ENCODE results near the gene MYH10. TPM values are rescaled to one million over a fixed set of nuclear protein-coding genes. Genes with fewer than 3 reads are reported as not detected.
A peak's percentile ranks its signal among the peaks of the same experiment; 100 is the strongest.

MYH10 gene
- total RNA-seq = 10 to 100 TPM in 1 of 2 experiments, 1 to 10 TPM in 1; 8.3 to 10.3 TPM

DNA sequence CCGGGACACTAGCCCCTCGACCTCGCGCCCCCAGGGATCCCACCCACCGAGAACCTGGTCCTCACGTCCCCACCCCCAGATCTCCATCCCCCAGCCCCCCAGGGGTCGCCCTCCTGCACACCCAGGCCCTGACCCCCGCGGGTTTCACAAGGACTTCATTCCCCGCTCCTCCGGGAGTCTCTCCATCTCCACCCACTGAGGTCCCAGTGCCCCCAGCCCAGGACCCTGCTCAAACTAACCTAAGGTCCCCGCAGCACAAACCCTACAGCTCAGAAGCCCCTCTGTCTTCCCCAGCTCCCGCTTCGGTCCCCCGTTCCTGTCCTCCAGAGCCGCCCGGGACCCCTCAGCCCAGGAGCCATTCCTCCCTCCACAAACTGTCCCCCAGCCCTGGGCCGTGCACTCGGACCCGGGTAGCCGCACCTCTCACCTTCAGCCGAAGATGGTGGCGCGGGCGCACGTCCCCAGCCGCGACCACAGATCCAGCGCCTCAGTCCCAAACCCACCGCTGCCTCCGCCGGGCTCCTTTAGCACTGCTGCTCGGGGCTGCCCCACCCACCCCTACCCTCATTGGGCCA, at the start of gene MYH10:
Gene MYH10, minus strand, starts transcription at position 499 of the 575 bp plus-strand sequence. CDS start 7,479 bp downstream, outside the sequence.
- Mint-ChIP-seq H3K27ac (peak within 1 kb of the TSS; percentile 73), H3K36me3 (ENCODE audit: low read depth) (no peaks in the 10 kb centered on the region), H3K4me1 (peaks cover 11% of the 10 kb centered on the region), H3K4me3 (peak within 1 kb of the TSS; percentile 87), H3K27me3 (peaks cover 56% of the 10 kb centered on the region), H3K9me3 (no peaks in the 10 kb centered on the region)
- ChIA-PET CTCF (interaction anchor here (0.5 to 1.3 kb wide), 2 partner anchors 49 to 117 kb away, joined by 3 read pairs; no protein-coding TSS in a partner anchor), POLR2A (no interaction called here)
- DNase-seq = no peak

DNA sequence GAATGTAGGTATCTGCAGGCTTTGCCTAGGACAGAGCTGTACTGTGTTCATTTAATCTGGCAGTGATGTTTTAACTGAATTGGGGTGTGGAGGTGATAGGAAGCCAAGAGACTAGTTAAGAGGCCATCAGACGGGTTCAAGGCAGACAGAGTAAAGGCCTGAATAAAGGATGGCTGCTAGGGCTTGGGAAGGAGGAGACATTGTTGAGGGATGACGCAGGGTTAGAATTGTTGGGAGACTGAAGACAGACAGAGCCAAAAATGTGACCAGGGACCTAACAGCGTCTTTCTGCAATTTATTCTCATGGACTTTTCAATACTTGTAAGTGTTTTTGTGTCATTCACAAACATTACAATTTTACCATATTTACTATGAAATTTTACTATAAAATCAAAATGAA, 48.6 kb upstream of the MYH10 start:
- ChIA-PET CTCF (interaction anchor here (0.5 kb wide), 1 partner anchor 264 kb away, joined by 3 read pairs; no protein-coding TSS in a partner anchor), POLR2A (no interaction called here)
- H3K36me3 Mint-ChIP-seq (ENCODE audit: low read depth) = no peaks in the 10 kb centered on the region
- no peaks in the 10 kb centered on the region for H3K4me1 Mint-ChIP-seq
- H3K27ac Mint-ChIP-seq = no peak overlapping the region
- DNase-seq = no peak
- H3K9me3 Mint-ChIP-seq = no peaks in the 10 kb centered on the region
- H3K4me3 Mint-ChIP-seq = no peak overlapping the region
- H3K27me3 Mint-ChIP-seq = peaks cover 16% of the 10 kb centered on the region

DNA sequence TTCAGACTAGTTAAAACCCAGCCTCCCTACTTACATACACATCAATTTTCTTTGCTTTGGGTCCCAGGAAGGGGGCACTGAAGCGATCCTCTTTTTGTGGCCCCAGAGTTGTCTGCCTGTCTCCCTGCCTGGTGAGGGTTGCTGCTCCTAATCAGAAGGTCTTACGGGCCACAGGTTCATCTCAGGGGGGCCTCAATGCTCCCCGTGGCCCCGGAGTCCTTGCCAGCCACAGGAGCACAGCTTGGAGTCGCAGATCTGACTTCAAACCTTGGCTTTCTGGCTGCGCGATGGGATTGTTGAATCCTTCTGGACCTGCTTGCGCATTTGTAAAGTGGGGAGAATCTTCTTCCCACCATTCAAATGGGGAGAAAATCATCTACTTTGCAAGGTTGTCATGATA, 44.8 kb upstream of the MYH10 start:
- Mint-ChIP-seq H3K36me3 (ENCODE audit: low read depth) (no peaks in the 10 kb centered on the region), H3K4me3 (no peak overlapping the region), H3K4me1 (no peaks in the 10 kb centered on the region), H3K27ac (no peak overlapping the region), H3K27me3 (peaks cover 16% of the 10 kb centered on the region), H3K9me3 (no peaks in the 10 kb centered on the region)
- CTCF ChIA-PET = interaction anchor here (1.5 kb wide), 1 partner anchor 71 kb away, joined by 3 read pairs; no protein-coding TSS in a partner anchor
- POLR2A ChIA-PET = no interaction called here
- DNase-seq = no peak

DNA sequence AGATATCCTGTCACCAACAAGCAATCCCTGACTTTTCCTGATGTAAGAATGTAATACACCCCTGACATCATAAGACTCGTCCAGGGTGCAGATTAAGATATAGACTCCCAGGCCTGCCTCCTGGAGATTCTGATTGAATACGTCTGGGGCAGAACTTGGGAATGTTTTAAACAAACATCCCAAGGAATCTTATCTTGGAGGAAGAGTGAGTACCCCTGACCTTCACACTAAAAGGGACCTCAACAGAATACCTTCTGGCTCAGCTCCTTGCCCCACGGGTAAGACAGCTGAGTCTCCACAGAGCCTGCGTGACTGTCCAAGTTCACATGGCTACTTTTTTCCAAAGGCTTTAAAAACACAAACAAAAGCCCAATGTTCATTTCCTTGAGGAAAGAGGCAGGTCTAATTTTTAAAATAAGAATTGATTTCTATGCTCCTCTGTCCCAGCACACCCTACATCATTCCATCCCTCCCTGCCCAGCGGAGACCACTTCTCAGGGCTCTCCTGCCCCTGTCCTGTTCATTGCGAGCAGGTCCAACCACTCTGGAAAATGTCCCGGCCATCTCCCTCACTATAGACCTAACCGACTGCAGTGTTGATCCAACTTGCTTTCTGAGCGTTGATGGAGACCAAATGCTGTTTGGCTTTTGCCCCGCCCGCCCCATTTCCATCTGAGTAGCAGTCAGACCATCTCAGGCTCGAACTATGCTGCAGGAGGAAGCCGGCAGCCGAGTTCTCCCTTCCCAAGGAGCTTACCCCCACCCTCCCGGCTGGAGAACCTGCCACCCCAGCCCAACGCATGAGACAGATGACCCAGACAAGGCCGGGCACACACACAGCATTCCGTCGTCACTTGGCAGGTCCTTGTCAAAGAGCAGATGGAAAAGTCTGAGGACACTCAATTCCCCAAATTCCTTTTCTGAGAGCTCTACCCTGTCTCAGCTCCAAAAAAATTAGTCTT, 44.1 kb upstream of the MYH10 start:
- no peaks in the 10 kb centered on the region for H3K9me3 Mint-ChIP-seq
- ChIA-PET POLR2A (no interaction called here), CTCF (interaction anchor here (1.4 to 1.5 kb wide), 2 partner anchors 12 to 72 kb away, joined by 3 to 4 read pairs; no protein-coding TSS in a partner anchor)

DNA sequence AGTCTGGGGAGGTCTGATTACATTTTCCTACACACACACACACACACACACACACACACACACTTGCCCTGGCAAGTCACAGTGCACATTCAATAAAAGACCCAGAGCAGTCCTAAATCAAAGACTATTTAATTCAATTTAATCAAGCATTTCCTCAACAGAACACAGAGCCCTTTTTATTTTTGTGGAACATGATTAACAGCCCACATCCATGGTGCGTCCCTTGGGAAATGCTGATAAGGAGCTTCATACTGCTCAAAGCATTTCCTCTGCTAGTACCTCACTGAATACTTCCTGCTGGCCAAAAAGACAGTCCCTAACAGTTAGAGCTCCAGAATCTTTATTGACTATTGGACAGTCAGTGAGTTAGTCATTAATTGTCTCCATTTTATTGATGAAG, 43.1 kb upstream of the MYH10 start:
- H3K9me3 Mint-ChIP-seq = no peaks in the 10 kb centered on the region
- H3K36me3 Mint-ChIP-seq (ENCODE audit: low read depth) = no peaks in the 10 kb centered on the region
- H3K4me1 Mint-ChIP-seq = no peaks in the 10 kb centered on the region
- ChIA-PET POLR2A (interaction anchor here (0.7 kb wide), 1 partner anchor 203 kb away, joined by 4 read pairs; no protein-coding TSS in a partner anchor), CTCF (interaction anchor here (1.4 kb wide), 1 partner anchor 11 kb away, joined by 4 read pairs; no protein-coding TSS in a partner anchor)
- H3K4me3 Mint-ChIP-seq = no peak overlapping the region
- no peak for DNase-seq
- peaks cover 10% of the 10 kb centered on the region for H3K27me3 Mint-ChIP-seq
- H3K27ac Mint-ChIP-seq = no peak overlapping the region

More for the DNA sequence above, 44.1 kb upstream of the MYH10 start:
- no peak overlapping the region for H3K4me3 Mint-ChIP-seq
- no peaks in the 10 kb centered on the region for H3K36me3 Mint-ChIP-seq (ENCODE audit: low read depth)
- H3K27me3 Mint-ChIP-seq = peaks cover 16% of the 10 kb centered on the region
- no peaks in the 10 kb centered on the region for H3K4me1 Mint-ChIP-seq
- H3K27ac Mint-ChIP-seq = no peak overlapping the region
- no peak for DNase-seq

DNA sequence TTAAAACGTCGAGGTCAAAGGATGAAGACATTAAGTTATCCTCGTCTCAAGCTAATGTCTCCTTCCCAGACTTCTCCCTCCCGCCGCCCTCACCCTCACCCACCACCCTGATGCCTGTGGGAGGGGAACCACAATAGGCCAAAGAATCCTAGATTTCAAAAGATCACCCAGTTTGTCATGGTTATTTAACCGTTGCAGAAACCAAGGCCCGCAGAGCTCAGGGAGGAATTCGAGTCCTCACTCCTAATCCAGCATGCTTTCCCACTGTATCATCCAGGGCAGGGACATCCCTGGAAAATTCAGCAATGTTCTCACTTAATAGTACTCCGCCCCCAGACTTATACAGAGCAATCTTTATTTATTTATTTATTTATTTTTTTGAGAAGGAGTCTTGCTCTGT, 41.8 kb upstream of the MYH10 start:
- H3K4me3 Mint-ChIP-seq = no peak overlapping the region
- POLR2A ChIA-PET = no interaction called here
- H3K27me3 Mint-ChIP-seq = peaks cover 7% of the 10 kb centered on the region
- no peaks in the 10 kb centered on the region for H3K9me3 Mint-ChIP-seq
- H3K4me1 Mint-ChIP-seq = no peaks in the 10 kb centered on the region
- CTCF ChIA-PET = no interaction called here
- no peak for DNase-seq
- no peaks in the 10 kb centered on the region for H3K36me3 Mint-ChIP-seq (ENCODE audit: low read depth)
- no peak overlapping the region for H3K27ac Mint-ChIP-seq

DNA sequence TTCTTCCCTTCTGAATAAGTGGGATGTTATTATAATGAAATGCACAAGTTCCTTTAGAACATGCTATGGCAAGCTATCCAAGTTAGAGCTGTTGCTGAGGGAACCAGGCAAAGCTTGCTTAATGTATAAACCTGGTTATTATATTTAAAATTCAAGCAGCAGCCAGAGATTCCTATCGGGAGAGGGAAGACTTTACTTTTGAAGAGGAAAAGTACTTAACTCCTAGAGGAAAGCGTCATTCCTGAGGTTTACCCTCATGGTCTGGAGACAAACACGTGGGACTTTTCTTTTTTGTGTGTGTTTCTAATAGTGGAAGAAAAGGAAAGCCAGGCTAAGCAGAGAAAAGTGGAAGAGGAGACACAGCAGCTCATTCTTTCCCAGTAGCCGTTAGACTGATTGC, 39.9 kb upstream of the MYH10 start:
- H3K4me3 Mint-ChIP-seq = no peak overlapping the region
- no peaks in the 10 kb centered on the region for H3K4me1 Mint-ChIP-seq
- H3K36me3 Mint-ChIP-seq (ENCODE audit: low read depth) = no peaks in the 10 kb centered on the region
- ChIA-PET POLR2A (no interaction called here), CTCF (no interaction called here)
- H3K9me3 Mint-ChIP-seq = no peaks in the 10 kb centered on the region
- H3K27ac Mint-ChIP-seq = no peak overlapping the region
- H3K27me3 Mint-ChIP-seq = peaks cover 7% of the 10 kb centered on the region
- no peak for DNase-seq

DNA sequence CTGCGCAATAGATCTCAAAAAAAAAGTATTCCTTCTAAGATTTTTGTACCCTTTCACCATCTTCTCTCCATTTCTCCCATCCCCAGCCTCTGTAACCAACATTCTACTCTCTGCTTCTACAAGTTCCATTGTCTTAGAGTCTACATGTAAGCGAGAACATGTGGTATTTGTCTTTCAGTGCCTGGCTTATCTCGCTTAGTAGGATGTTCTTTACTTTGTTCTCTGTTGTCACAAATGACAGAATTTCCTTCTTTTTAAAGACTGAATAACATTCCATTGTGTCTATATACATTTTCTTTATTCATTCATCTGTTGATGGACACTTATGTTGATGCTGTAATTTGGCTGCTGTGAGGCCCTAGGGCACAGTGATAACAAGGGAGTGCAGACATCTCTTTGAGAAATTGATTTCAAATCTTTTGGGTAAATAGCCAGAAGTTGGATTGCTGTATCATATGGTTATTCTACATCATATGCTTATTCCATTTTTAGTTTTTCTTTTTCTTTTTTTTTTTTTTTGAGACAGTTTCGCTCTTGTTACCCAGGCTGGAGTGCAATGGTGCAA, 37.7 kb upstream of the MYH10 start:
- no peak for DNase-seq
- peaks cover 5% of the 10 kb centered on the region for H3K27me3 Mint-ChIP-seq
- no peak overlapping the region for H3K4me3 Mint-ChIP-seq
- H3K4me1 Mint-ChIP-seq = no peaks in the 10 kb centered on the region
- H3K27ac Mint-ChIP-seq = no peak overlapping the region
- ChIA-PET CTCF (no interaction called here), POLR2A (no interaction called here)
- H3K36me3 Mint-ChIP-seq (ENCODE audit: low read depth) = no peaks in the 10 kb centered on the region
- no peaks in the 10 kb centered on the region for H3K9me3 Mint-ChIP-seq

DNA sequence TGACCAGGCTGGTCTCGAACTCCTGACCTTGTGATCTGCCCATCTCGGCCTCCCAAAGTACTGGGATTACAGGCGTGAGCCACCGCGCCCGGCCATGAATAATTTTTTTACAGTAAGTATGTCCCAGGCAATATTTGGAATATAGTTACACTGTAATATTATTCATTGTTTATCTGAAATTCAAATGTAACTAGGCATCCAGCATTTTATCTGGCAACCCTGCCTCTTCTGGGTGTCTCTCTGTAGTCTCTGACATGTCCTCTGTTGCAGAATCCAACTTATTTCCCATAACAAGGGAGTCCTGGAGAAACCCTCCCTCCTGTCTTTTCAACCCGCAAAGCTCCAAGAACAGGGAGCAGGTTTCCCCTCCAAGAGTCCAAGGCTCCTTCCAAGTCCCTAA, 36.9 kb upstream of the MYH10 start:
- Mint-ChIP-seq H3K4me1 (no peaks in the 10 kb centered on the region), H3K36me3 (ENCODE audit: low read depth) (no peaks in the 10 kb centered on the region), H3K4me3 (no peak overlapping the region), H3K27ac (no peak overlapping the region), H3K27me3 (peaks cover 5% of the 10 kb centered on the region), H3K9me3 (no peaks in the 10 kb centered on the region)
- DNase-seq = no peak
- ChIA-PET CTCF (interaction anchor here (0.5 kb wide), 1 partner anchor 871 kb away, joined by 3 read pairs; no protein-coding TSS in a partner anchor), POLR2A (no interaction called here)

DNA sequence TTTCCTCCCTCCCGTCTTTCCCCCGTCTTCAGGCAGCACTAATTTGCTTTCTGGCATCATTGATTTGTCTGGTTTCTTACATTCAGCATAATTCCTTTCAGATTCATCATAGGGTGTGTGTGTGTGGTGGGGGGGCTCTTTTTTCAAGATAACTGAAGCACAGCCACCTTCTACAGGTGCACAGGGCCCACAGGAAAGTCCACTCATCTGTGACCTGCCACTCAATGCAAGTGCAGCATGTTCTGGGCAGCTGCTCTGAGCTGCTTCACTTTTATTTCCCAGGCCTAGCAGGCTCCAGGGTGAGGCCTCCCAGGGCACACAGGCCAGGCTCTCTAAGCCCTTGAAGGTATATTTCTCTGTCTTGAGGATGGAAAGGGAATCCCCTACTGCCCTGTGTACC, 35.2 kb upstream of the MYH10 start:
- H3K27me3 Mint-ChIP-seq = peaks cover 9% of the 10 kb centered on the region
- no peaks in the 10 kb centered on the region for H3K36me3 Mint-ChIP-seq (ENCODE audit: low read depth)
- ChIA-PET CTCF (no interaction called here), POLR2A (no interaction called here)
- no peak overlapping the region for H3K4me3 Mint-ChIP-seq
- H3K27ac Mint-ChIP-seq = no peak overlapping the region
- no peak for DNase-seq
- H3K4me1 Mint-ChIP-seq = no peaks in the 10 kb centered on the region
- peaks cover 3% of the 10 kb centered on the region for H3K9me3 Mint-ChIP-seq

DNA sequence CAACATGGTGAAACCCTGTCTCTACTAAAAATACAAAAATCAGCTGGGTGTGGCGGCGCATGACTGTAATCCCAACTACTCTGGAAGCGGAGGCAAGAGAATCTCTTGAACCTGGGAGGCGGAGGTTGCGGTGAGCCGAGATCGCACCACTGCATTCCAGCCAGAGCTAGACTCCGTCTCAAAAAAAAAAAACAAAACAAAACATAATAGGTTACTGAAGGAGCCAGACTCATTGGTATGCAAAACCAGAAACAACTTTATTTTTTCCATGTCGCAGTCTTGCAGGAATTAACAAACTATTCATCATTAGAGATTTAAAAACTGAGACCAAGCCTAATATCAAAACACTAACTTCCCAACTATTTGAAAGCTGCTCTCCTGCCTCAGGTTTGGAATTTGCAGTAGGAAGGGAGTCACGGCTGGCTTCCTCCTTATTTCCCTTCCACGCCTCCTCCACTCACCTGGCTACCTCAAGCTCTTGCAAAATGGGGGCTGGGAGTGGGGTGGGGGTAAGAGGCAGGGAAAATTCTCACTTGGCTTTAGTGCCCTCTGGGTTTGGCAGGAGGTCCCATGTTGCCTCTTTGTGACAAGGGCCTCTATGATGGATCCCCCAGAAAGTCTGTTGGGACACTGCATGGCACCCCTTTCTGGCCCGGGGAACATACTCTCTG, 34.1 kb upstream of the MYH10 start:
- Mint-ChIP-seq H3K4me1 (peaks cover 3% of the 10 kb centered on the region), H3K9me3 (peaks cover 3% of the 10 kb centered on the region), H3K27me3 (peaks cover 9% of the 10 kb centered on the region), H3K27ac (no peak overlapping the region), H3K36me3 (ENCODE audit: low read depth) (no peaks in the 10 kb centered on the region), H3K4me3 (no peak overlapping the region)
- ChIA-PET CTCF (no interaction called here), POLR2A (no interaction called here)
- no peak for DNase-seq

DNA sequence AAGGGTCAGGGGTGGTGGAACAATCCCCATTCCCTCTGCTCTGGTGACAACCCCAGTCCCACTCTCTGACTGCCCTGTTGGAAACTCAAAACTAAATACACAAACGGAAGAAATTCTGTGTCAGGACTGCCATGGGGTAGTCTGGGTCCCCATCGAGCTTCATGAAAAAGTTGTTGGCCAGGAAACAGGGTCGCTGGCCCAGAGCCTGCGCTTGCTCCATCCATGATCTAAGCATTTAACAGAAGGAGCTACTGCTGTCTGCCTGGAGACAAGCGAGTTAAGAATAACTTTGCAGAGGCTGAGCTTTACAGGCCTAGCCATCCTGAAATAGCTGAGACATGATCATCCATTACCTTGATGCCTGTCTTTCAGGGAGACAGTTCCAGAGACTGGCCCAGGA, 32.4 kb upstream of the MYH10 start:
- Mint-ChIP-seq H3K27me3 (peaks cover 9% of the 10 kb centered on the region), H3K36me3 (ENCODE audit: low read depth) (no peaks in the 10 kb centered on the region), H3K4me1 (peaks cover 3% of the 10 kb centered on the region), H3K4me3 (no peak overlapping the region), H3K27ac (no peak overlapping the region), H3K9me3 (peaks cover 3% of the 10 kb centered on the region)
- no peak for DNase-seq
- POLR2A ChIA-PET = no interaction called here
- CTCF ChIA-PET = interaction anchor here (1.2 kb wide), 1 partner anchor 11 kb away, joined by 4 read pairs; no protein-coding TSS in a partner anchor
